Lower leg skin (tissue), 4 donors: Measurements from ENCODE around the gene FMO3. TPM values are rescaled to one million over a fixed set of nuclear protein-coding genes. Genes with fewer than 3 reads are reported as not detected.

ENCODE experiments used
- DNase-seq, 2 donors: peaks; one replicate each; pipeline ENCODE4 v3.0.0-alpha.2; 2019; ENCODE audit warnings: low spot score in 2 of 2
- H3K4me3 ChIP-seq: fragments of 200-600 bp; sonication (generic); 2 replicates; pipeline ENCODE4 v1.5.1; 2017; ENCODE audit warnings: mild to moderate bottlenecking, low read depth; ENCODE audit not compliant: poor library complexity, severe bottlenecking
- CTCF ChIP-seq, 3 donors: fragments of 450-650 bp; IDR thresholded peaks; one replicate each; pipeline ENCODE4 v1.5.1; 2016; ENCODE audit warnings: antibody characterized with exemption in 3 of 3, mild to moderate bottlenecking in 3 of 3, moderate library complexity in 2 of 3
- POLR2A ChIP-seq, 2 donors: fragments of 450-650 bp; IDR thresholded peaks; one replicate each; pipeline ENCODE4 v1.6.1; 2016 to 2017; ENCODE audit warnings: antibody characterized with exemption in 2 of 2, mild to moderate bottlenecking in 1 of 2, moderate library complexity in 1 of 2
- WGBS, 2 donors: methylation state at CpG; one replicate each; pipeline ENCODE4 v1.1.5; 2018; 5-methylcytosine and 5-hydroxymethylcytosine counted together
- intact Hi-C: fragments of 100-400 bp; cut with DNase I; formaldehyde crosslinking; loops from one replicate; pipeline ENCODE4 v1.15.0; 2023; ENCODE audit warnings: low total_unique reads
- total RNA-seq, 4 donors: library from RNA; depleted of rRNA; stranded (reverse); fragments of >200 nt; gene quantifications; one replicate each; pipeline ENCODE4 v1.1.0, GENCODE V29; 2016

FMO3 gene
- total RNA-seq, 4 donors from 2014 or later = 0.84 to 3.2 (median 2.1) TPM

GRCh38 chr1:171150156-171150555, 59.5 kb downstream of the FMO3 start:
- intact Hi-C loops = no loop called here
- WGBS, 2 donors = 58 to 74% methylated on average over 1 of the region's 1 CpG
- no peak overlapping the region for H3K4me3 ChIP-seq
- TF ChIP-seq CTCF (IDR thresholded peaks at IDR 0.05) (no peak), POLR2A (IDR thresholded peaks at IDR 0.05) (no peak)
- DNase-seq = no peak

- 69 to 84% methylated on average over 2 of the region's 2 CpGs for WGBS, 2 donors
- intact Hi-C loops = no loop called here
- no peak for DNase-seq
- TF ChIP-seq CTCF (IDR thresholded peaks at IDR 0.05) = no peak
- TF ChIP-seq POLR2A (IDR thresholded peaks at IDR 0.05) = no peak
- no peak overlapping the region for H3K4me3 ChIP-seq
Observed at GRCh38 chr1:171152549-171152948, 61.8 kb downstream of the FMO3 start.

- no peak overlapping the region for H3K4me3 ChIP-seq
- TF ChIP-seq POLR2A (IDR thresholded peaks at IDR 0.05) (no peak), CTCF (IDR thresholded peaks at IDR 0.05) (no peak)
- intact Hi-C loops = no loop called here
- no peak for DNase-seq
Observed at GRCh38 chr1:171155484-171155883, 64.8 kb downstream of the FMO3 start.

GRCh38 chr1:171158096-171158495, 67.4 kb downstream of the FMO3 start:
- intact Hi-C loops = no loop called here
- TF ChIP-seq CTCF (IDR thresholded peaks at IDR 0.05) (no peak), POLR2A (IDR thresholded peaks at IDR 0.05) (no peak)
- 83 to 85% methylated on average over 5 of the region's 5 CpGs for WGBS, 2 donors
- DNase-seq = no peak
- no peak overlapping the region for H3K4me3 ChIP-seq

GRCh38 chr1:171158551-171158950, 67.8 kb downstream of the FMO3 start:
- DNase-seq = no peak
- no peak overlapping the region for H3K4me3 ChIP-seq
- intact Hi-C loops = no loop called here
- TF ChIP-seq POLR2A (IDR thresholded peaks at IDR 0.05) = no peak
- no peak for TF ChIP-seq CTCF (IDR thresholded peaks at IDR 0.05)
- WGBS, 2 donors = 80 to 85% methylated on average over 3 of the region's 3 CpGs

- DNase-seq = no peak
- WGBS, 2 donors = 86 to 90% methylated on average over 2 of the region's 2 CpGs
- intact Hi-C loops = no loop called here
- H3K4me3 ChIP-seq = no peak overlapping the region
- TF ChIP-seq POLR2A (IDR thresholded peaks at IDR 0.05) = no peak
- no peak for TF ChIP-seq CTCF (IDR thresholded peaks at IDR 0.05)
Observed at GRCh38 chr1:171159148-171159547, 68.4 kb downstream of the FMO3 start.
